HCT116 (cell line): ENCODE measurements around the gene NEK1. TPM values are rescaled to one million over a fixed set of nuclear protein-coding genes. Genes with fewer than 3 reads are reported as not detected.

Experiments
- ATAC-seq: fragments of 200-7000 bp; cut with Tn5 transposase; 2 replicates; pipeline ENCODE4 v1.9.1; 2020; ENCODE audit warnings: mild to moderate bottlenecking, moderate library complexity
- BruUV-seq: library from RNA; stranded (reverse); fragments of 400-500 nt; replicated peaks from 2 replicates; lab custom pipeline; 2021; lab: Mats Ljungman, UMichigan
- CTCF ChIA-PET: fragments of 300-600 bp; sonication (Branson Sonifier 250); formaldehyde crosslinking; loops from one replicate; lab custom pipeline; 2021; ENCODE audit warnings: antibody characterized with exemption; lab: Charles Lee
- POLR2A ChIA-PET: fragments of 300-600, 350-600 bp; sonication (Branson Sonifier 250); formaldehyde crosslinking; loops from one replicate; lab custom pipeline; 2021; ENCODE audit warnings: antibody characterized with exemption; lab: Charles Lee
- RAD21 ChIA-PET, 2 experiments: fragments of 300-600 bp; sonication (Branson Sonifier 250); formaldehyde crosslinking; loops; one replicate each; lab custom pipeline; 2023; ENCODE audit warnings: low total read pairs in 2 of 2; ENCODE audit not compliant: uncharacterized antibody in 2 of 2, unreplicated experiment in 2 of 2, low non-redundant PET in 1 of 2; lab: Charles Lee
- DNase-seq: peaks from one replicate; pipeline ENCODE4 v3.0.0-alpha.2; 2010; ENCODE audit warnings: low read depth, low spot score
- H2AFZ ChIP-seq: fragments of 200-600 bp; shearing (Covaris generic), sonication (generic); 2 replicates; pipeline ENCODE4 v1.6.1; 2017; ENCODE audit warnings: low read depth, mixed run types, mixed read lengths, antibody characterized with exemption, low read length; ENCODE audit not compliant: poor library complexity, severe bottlenecking
- H3K27ac ChIP-seq: 2 replicates; pipeline ENCODE4 v1.5.1; 2012; ENCODE audit warnings: low read depth, low read length
- H3K27me3 ChIP-seq: fragments of 200-600 bp; sonication (generic); 2 replicates; pipeline ENCODE4 v1.6.1; 2016; ENCODE audit warnings: mixed run types, low read length, mixed read lengths; ENCODE audit not compliant: insufficient read depth
- H3K36me3 ChIP-seq, 2 experiments: fragments of 200-500 bp in 1 of 2; fragments of 200-600 bp in 1 of 2; sonication (Bioruptor generic) in 1 of 2; sonication (generic) in 1 of 2; 2 replicates each; pipeline versions ENCODE4 v1.5.1 to v1.6.1; 2014 to 2016; ENCODE audit warnings: low read length in 2 of 2, inconsistent platforms in 1 of 2, mixed read lengths in 1 of 2, mixed run types in 1 of 2; ENCODE audit not compliant: insufficient read depth in 2 of 2, control insufficient read depth in 1 of 2
- H3K4me1 ChIP-seq, 2 experiments: fragments of 200-600 bp in 1 of 2; sonication (generic) in 1 of 2; 2 replicates each; pipeline versions ENCODE4 v1.5.1 to v1.6.1; 2012 to 2017; ENCODE audit warnings: low read length in 2 of 2, inconsistent platforms in 1 of 2, mild to moderate bottlenecking in 1 of 2, mixed read lengths in 1 of 2, mixed run types in 1 of 2, moderate library complexity in 1 of 2; ENCODE audit not compliant: insufficient read depth in 2 of 2, control insufficient read depth in 1 of 2
- H3K4me2 ChIP-seq: fragments of 200-600 bp; sonication (generic); 2 replicates; pipeline ENCODE4 v1.6.1; 2017; ENCODE audit warnings: mixed run types, low read length, mixed read lengths
- H3K4me3 ChIP-seq, 2 experiments: fragments of 200-600 bp in 1 of 2; sonication (generic) in 1 of 2; replicated peaks in 1 of 2; 2 replicates each; pipeline ENCODE4 v1.5.1; 2011 to 2016; ENCODE audit warnings: low read length in 2 of 2, control low read depth in 1 of 2, low read depth in 1 of 2, mild to moderate bottlenecking in 1 of 2, mixed read lengths in 1 of 2, mixed run types in 1 of 2
- H3K79me2 ChIP-seq: fragments of 200-600 bp; sonication (generic); 2 replicates; pipeline ENCODE4 v1.6.1; 2017; ENCODE audit warnings: mild to moderate bottlenecking, mixed run types, low read length, moderate library complexity, mixed read lengths; ENCODE audit not compliant: insufficient read depth
- H3K9ac ChIP-seq: fragments of 200-600 bp; sonication (generic); 2 replicates; pipeline ENCODE4 v1.6.1; 2016; ENCODE audit warnings: low read length, mixed read lengths
- H3K9me2 ChIP-seq: fragments of 200-600 bp; sonication (generic), shearing (Covaris generic); 2 replicates; pipeline ENCODE4 v1.6.1; 2017; ENCODE audit warnings: mixed run types, mild to moderate bottlenecking, moderate library complexity; ENCODE audit not compliant: insufficient read depth
- H3K9me3 ChIP-seq, 2 experiments: fragments of 200-500 bp in 1 of 2; fragments of 200-600 bp in 1 of 2; sonication (Bioruptor generic) in 1 of 2; sonication (generic) in 1 of 2; 2 replicates each; pipeline ENCODE4 v1.6.1; 2014 to 2017; ENCODE audit warnings: low read length in 2 of 2, mixed read lengths in 2 of 2, inconsistent platforms in 1 of 2, low read depth in 1 of 2, mild to moderate bottlenecking in 1 of 2, mixed run types in 1 of 2, moderate library complexity in 1 of 2; ENCODE audit not compliant: control insufficient read depth in 1 of 2, insufficient read depth in 1 of 2
- H4K20me1 ChIP-seq: fragments of 200-600 bp; sonication (generic), shearing (Covaris generic); 2 replicates; pipeline ENCODE4 v1.6.1; 2017; ENCODE audit warnings: mixed run types, mild to moderate bottlenecking, moderate library complexity; ENCODE audit not compliant: insufficient read depth
- ATF3 ChIP-seq: IDR thresholded peaks from 2 replicates; pipeline ENCODE4 v1.6.1; 2012
- CBX3 ChIP-seq: IDR thresholded peaks from 2 replicates; pipeline ENCODE4 v1.6.1; 2012; ENCODE audit warnings: low read depth
- CEBPB ChIP-seq: IDR thresholded peaks from 2 replicates; pipeline ENCODE4 v1.6.1; 2012; ENCODE audit warnings: low read depth
- EGR1 ChIP-seq: IDR thresholded peaks from 2 replicates; pipeline ENCODE4 v1.6.1; 2012; ENCODE audit warnings: low read depth
- EZH2 ChIP-seq: fragments of 200-600 bp; sonication (generic); IDR thresholded peaks from 2 replicates; pipeline ENCODE4 v1.6.1; 2017; ENCODE audit warnings: antibody characterized with exemption, mixed run types
- EZH2phosphoT487 ChIP-seq: fragments of 200-600 bp; IDR thresholded peaks from 2 replicates; pipeline ENCODE4 v1.6.1; 2018; ENCODE audit warnings: antibody characterized with exemption, borderline replicate concordance
- MAX ChIP-seq: IDR thresholded peaks from 2 replicates; pipeline ENCODE4 v1.6.1; 2012
- POLR2A ChIP-seq: IDR thresholded peaks from 2 replicates; pipeline ENCODE4 v1.7.0; 2011; ENCODE audit warnings: borderline replicate concordance; ENCODE audit not compliant: insufficient read depth, insufficient read length; ENCODE audit errors: extremely low read depth
- POLR2AphosphoS5 ChIP-seq: IDR thresholded peaks from 2 replicates; pipeline ENCODE4 v1.6.1; 2011; ENCODE audit warnings: mild to moderate bottlenecking, low read depth, low read length, moderate library complexity
- RAD21 ChIP-seq: IDR thresholded peaks from 2 replicates; pipeline ENCODE4 v1.6.1; 2012; ENCODE audit warnings: low read depth, mild to moderate bottlenecking
- SP1 ChIP-seq: IDR thresholded peaks from 2 replicates; pipeline ENCODE4 v1.6.1; 2012; ENCODE audit warnings: low read depth
- SRF ChIP-seq: IDR thresholded peaks from 2 replicates; pipeline ENCODE4 v1.6.1; 2012; ENCODE audit warnings: low read depth
- TCF7L2 ChIP-seq: IDR thresholded peaks from 2 replicates; pipeline ENCODE4 v1.7.0; 2011; ENCODE audit warnings: borderline replicate concordance, inconsistent platforms; ENCODE audit not compliant: insufficient read depth, insufficient read length; ENCODE audit errors: extremely low read depth
- YY1 ChIP-seq: IDR thresholded peaks from 2 replicates; pipeline ENCODE4 v1.6.1; 2011; ENCODE audit warnings: low read length, low read depth, moderate library complexity, mild to moderate bottlenecking; ENCODE audit not compliant: insufficient replicate concordance; ENCODE audit errors: extremely low read depth
- ZBTB33 ChIP-seq: IDR thresholded peaks from 2 replicates; pipeline ENCODE4 v1.6.1; 2011; ENCODE audit warnings: mild to moderate bottlenecking, low read length, moderate library complexity; ENCODE audit not compliant: insufficient replicate concordance; ENCODE audit errors: extremely low read depth
- ZFX ChIP-seq: fragments of 450-650 bp; IDR thresholded peaks from 2 replicates; pipeline ENCODE4 v1.6.1; 2017
- intact Hi-C: fragments of 100-400 bp; cut with micrococcal nuclease; formaldehyde crosslinking; loops from 2 replicates; pipeline ENCODE4 v1.10.0; 2022
- total RNA-seq: library from RNA; stranded (reverse); gene quantifications from one replicate; pipeline ENCODE4 v1.2.1, GENCODE V29; 2021; ENCODE audit not compliant: unreplicated experiment

NEK1 gene
- total RNA-seq, 1 experiment from 2014 or later = 13.3 TPM

- Histone ChIP-seq H3K27me3 (no peaks in the 10 kb centered on the region), H3K79me2 (no peaks in the 10 kb centered on the region), H3K9ac (no peak overlapping the region), H3K27ac (no peak overlapping the region), H2AFZ (no peak overlapping the region), H3K4me3 (no peak overlapping the region), H3K9me2 (no peaks in the 10 kb centered on the region), H3K4me1 (no peaks in the 10 kb centered on the region), H3K36me3 (no peaks in the 10 kb centered on the region), H3K9me3 (no peaks in the 10 kb centered on the region), H3K4me2 (no peak overlapping the region), H4K20me1 (no peaks in the 10 kb centered on the region)
- ATAC-seq = no peak
- no TSS peak for BruUV-seq
- no peak for DNase-seq
- RAD21 ChIA-PET = no interaction called here
- CTCF ChIA-PET = no interaction called here
- TF ChIP-seq EZH2 (no peak), ATF3 (no peak), CBX3 (no peak), ZBTB33 (no peak), EGR1 (no peak), MAX (no peak), YY1 (no peak), SP1 (no peak), EZH2phosphoT487 (no peak), POLR2AphosphoS5 (no peak), SRF (no peak), POLR2A (no peak), CEBPB (no peak), RAD21 (no peak), TCF7L2 (no peak), ZFX (no peak)
- POLR2A ChIA-PET = no interaction called here
- intact Hi-C loops = loop anchor here (2.0 kb wide), 1 partner anchor 543 kb away; no protein-coding TSS in a partner anchor
Observed at GRCh38 chr4:169567916-169568315, 44.5 kb downstream of the NEK1 start.
